ENCODE data around the gene PCCA.

GRCh38 chr13:100175078-100175802, 86.3 kb downstream of the PCCA start:
- TF ChIP-seq, protein P1, sequence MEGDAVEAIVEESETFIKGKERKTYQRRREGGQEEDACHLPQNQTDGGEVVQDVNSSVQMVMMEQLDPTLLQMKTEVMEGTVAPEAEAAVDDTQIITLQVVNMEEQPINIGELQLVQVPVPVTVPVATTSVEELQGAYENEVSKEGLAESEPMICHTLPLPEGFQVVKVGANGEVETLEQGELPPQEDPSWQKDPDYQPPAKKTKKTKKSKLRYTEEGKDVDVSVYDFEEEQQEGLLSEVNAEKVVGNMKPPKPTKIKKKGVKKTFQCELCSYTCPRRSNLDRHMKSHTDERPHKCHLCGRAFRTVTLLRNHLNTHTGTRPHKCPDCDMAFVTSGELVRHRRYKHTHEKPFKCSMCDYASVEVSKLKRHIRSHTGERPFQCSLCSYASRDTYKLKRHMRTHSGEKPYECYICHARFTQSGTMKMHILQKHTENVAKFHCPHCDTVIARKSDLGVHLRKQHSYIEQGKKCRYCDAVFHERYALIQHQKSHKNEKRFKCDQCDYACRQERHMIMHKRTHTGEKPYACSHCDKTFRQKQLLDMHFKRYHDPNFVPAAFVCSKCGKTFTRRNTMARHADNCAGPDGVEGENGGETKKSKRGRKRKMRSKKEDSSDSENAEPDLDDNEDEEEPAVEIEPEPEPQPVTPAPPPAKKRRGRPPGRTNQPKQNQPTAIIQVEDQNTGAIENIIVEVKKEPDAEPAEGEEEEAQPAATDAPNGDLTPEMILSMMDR (IDR thresholded peaks at IDR 0.05) = no peak
- TF ChIP-seq POLR2A (IDR thresholded peaks at IDR 0.05) (no peak), POLR2AphosphoS5 (IDR thresholded peaks at IDR 0.05) (no peak)

Data from suprapubic skin (tissue), 4 donors.